ENCODE data around the gene ICAM2. TPM values are rescaled to one million over a fixed set of nuclear protein-coding genes. Genes with fewer than 3 reads are reported as not detected.

Gene ICAM2
- polyA plus RNA-seq, 1 donor from 2014 or later, result 183 TPM

DNA sequence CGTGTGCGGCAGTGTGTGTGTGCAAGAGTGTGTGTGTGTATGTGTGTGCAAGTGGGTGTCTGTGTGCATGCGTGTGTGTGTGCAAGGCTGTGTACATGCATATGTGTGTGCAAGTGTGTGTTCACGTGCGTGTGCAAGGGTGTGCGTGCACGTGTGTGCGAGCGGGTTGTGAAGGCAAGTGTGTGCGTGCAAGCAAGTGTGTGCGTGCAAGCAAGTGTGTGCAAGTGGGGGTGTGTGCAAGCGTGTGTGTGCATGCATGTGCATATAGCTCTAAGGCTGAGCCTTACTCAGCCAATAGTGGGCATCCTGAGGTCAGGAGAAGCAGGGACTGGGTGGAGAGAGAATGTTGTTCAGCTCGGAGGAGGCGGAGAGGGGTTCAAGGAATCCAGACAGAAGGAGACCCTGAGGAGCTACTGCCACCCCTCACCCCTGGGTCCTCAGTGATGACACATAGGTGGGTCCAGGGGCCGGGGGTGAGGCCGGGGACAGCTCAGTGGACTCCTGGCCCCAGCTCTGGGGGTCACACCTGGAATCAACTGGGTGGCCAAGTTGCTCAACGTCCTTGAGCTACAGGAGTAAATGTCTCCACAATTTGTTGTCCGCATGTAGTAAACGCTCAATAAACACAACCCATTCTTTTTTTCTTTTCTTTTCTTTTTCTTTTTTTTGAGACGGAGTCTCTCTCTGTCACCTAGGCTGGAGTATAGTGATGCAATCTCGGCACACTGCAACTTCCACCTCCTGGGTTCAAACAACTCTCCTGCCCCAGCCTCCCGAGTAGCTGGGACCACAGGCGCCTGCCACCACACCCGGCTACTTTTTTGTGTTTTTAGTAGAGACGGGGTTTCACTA, 20.5 kb downstream of the ICAM2 start:
- Mint-ChIP-seq H3K9me3 (no peaks in the 10 kb centered on the region), H3K4me3 (peak overlapping the region in 3 of 4 donors; percentile 75 to 90 (median 87)), H3K27ac (peak overlapping the region in 2 of 3 donors; percentile 65), H3K36me3 (peaks cover 2% of the 10 kb centered on the region), H3K4me1 (peaks cover 5 to 14% (median 11%) of the 10 kb centered on the region in 3 donors), H3K27me3 (peaks cover 17% of the 10 kb centered on the region)

DNA sequence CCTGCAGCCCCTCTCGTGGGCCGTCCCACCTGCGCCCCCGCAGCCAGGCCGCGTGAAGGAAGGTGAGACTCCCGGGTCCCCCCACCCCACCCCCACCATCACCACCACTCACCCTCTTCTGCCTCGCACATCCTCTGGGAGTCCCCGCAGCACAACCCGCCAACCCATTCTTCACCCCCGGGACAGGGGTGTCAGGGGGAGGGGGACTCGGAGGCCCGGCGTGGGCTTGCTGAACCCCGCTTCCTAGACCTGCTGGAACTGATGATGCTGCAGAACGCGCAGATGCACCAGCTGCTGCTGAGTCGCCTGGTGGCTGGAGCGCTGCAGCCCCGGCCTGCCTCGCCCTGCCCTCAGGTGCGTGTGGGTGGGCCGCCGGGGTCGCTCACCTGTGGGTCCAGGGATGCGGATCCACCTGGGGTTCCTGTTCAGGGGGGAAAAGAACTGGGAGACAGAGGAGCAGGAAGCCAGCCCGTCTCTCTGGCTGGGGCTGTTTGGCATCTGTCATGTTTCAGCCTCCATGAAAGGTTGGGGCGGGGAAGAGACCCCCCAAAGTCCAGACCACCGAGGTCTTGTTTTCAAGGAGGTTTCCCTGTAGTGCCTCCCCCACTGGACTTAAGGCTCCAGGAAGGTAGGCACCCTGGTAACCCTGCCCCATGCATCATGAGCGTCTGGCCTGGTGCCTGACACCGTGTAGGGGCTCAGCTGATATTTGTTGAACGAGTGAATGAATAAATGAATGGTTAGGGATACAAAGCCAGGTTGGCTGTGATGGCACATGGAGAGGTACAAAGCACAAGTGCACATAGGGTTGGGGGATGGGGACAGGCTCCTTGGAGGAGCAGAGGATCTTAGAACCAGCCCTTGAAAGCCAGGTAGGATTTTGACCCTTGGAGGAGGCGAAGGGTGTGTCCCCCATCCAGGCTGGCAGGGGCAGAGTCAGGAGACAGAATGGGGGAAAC, 21.4 kb downstream of the ICAM2 start:
- H3K4me1 Mint-ChIP-seq, result peaks cover 5 to 18% (median 13%) of the 10 kb centered on the region in 3 donors
- H3K27me3 Mint-ChIP-seq, result peaks cover 17% of the 10 kb centered on the region
- no peaks in the 10 kb centered on the region for H3K9me3 Mint-ChIP-seq
- peaks cover 2% of the 10 kb centered on the region for H3K36me3 Mint-ChIP-seq
- peak overlapping the region in 2 of 3 donors; percentile 21 to 65 for H3K27ac Mint-ChIP-seq
- peak overlapping the region; percentile 29 to 90 (median 81) for H3K4me3 Mint-ChIP-seq

DNA sequence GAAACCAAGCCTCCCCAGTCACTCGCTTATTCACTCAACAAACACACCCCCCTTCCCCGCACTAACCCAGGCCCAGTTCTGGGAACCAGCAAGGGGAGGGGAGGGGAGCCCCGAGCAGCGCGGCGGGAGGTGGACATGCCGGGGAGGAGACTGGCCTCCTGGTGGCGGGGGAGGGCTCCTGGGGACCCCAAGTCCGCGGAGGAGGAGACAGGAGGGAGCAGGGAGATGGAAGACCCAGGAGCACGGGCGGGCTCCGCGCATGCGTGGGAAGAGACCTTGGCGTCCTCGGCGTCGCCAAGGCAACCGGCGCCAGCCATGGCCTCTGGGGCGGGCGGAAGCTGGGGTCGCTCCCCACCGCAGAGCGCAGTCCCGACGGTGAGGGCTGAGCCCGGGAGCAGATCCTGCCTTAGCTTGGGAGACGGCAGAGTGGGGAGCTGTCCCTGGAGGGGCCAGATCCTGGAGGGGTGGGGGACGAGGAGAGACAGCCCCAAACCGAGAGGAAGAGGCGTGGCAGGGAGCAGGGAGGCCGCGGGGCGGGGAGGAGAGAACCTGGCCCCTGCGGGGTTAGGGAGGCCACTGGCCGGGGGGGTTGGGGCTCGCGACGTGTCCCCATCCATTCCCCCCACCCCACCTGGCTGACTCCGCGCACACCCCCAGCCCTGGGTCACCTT, 22.2 kb downstream of the ICAM2 start, which contains the start of gene PRR29:
PRR29 (plus strand) TSS at position 302 of the 671 bp plus-strand sequence; CDS start at position 316, 14 bp downstream.
- H3K36me3 Mint-ChIP-seq, result peaks cover 2% of the 10 kb centered on the region
- peak within 1 kb of the TSS; percentile 69 to 94 (median 88) for H3K4me3 Mint-ChIP-seq
- no peaks in the 10 kb centered on the region for H3K9me3 Mint-ChIP-seq
- H3K27me3 Mint-ChIP-seq, result peaks cover 17% of the 10 kb centered on the region
- H3K4me1 Mint-ChIP-seq, result peaks cover 10 to 24% (median 19%) of the 10 kb centered on the region in 3 donors
- H3K27ac Mint-ChIP-seq, result peak within 1 kb of the TSS; percentile 23 to 65 (median 53)

DNA sequence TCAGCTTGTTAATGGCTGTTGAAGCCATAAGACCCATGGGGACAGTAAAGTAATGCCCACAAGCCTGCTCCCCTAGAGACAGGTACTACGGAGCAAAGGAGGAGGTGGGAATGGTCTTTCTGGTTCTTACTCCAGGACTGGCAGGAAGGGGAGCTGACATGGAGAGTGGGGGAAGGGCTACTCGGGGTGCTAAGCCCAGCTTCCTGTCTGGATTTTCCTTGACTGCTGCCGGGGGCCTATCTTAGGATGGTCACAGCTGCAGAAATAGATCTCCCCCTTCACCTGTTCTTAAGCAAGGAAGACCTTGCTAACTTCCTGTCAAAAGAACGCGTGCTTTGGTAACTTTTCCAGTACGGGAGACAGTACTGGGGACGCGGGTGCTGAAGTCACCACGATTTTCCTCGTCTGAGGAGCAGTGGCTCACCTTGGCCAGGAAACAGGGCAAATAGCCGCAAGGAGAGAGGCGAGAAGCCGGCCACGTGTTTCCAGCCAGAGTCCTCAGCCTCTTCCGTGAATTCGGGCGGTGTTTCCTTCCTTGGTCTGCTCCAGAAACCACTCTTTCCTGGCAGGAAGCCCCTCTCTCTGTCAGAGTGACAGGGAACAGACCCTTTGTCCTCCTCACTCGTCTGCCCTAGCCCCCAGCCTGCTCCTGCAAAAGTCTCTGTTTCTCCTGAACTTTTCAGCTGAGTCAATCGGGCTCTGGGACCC, 22.9 kb downstream of the ICAM2 start:
- Mint-ChIP-seq H3K27ac (peak overlapping the region; percentile 15 to 53 (median 23)), H3K36me3 (peaks cover 2% of the 10 kb centered on the region), H3K4me1 (peaks cover 10 to 26% (median 22%) of the 10 kb centered on the region in 3 donors)

DNA sequence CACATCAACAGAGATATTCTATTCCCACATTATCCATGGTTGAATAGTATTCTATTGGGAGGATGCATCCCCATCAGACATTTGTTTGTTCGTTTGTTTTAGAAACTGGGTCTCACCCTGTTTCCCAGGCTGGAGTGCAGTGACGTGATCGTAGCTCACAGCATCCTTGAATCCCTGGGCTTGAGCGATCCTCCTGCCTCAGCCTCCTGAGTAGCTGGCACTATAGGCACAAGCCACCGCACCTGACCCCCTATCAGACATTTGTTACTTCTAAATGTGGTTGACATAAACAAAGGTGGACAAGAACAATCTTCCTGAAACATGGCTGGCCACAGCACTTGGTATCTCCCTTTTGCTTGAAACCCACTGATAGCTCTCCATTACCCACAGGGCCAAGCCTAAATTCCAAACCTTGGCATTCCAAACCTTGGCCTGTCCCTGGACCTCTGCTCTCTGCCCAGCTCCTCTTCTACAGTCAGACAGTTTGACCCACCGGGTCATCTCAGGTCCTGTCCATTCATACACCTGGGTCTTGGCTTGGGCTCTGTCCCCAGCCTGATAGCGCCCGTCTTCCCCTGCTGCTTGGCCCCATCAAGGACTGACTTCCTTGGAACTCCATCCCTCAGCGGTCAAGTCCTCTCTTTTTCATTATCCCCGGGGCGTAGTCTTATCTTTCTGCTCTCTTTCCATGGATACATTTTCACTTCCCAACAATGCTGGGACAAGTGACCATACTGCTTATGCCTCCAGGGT, 23.8 kb downstream of the ICAM2 start:
- peaks cover 23% of the 10 kb centered on the region for H3K27me3 Mint-ChIP-seq

More for the DNA sequence above, 22.9 kb downstream of the ICAM2 start:
- peak overlapping the region; percentile 69 to 94 (median 88) for H3K4me3 Mint-ChIP-seq
- no peaks in the 10 kb centered on the region for H3K9me3 Mint-ChIP-seq
- peaks cover 17% of the 10 kb centered on the region for H3K27me3 Mint-ChIP-seq

DNA sequence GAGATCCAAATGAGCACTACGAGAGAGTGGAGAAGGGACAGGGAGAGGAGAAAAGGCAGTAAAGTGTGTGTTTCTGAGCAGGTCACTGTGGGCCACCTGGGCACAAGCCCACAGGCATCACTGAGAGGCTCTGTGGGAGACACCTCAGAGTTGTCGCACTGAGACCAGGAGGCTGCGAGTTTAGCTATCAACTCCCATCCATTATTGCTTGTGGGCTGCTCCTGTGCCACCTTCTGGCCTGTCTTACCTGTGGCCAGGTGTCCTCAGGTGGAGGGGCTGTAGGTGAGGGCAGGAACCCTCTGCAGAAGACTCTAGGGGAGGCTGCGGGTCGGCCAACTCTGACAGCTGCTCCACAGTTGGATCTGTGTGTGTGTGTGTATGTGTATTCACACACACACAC, 24.8 kb downstream of the ICAM2 start:
- Mint-ChIP-seq H3K9me3 (no peaks in the 10 kb centered on the region), H3K27me3 (peaks cover 25% of the 10 kb centered on the region), H3K27ac (peak overlapping the region in 1 of 3 donors; percentile 84), H3K4me1 (peaks cover 16 to 33% (median 30%) of the 10 kb centered on the region in 3 donors), H3K36me3 (peaks cover 2% of the 10 kb centered on the region), H3K4me3 (peak overlapping the region in 1 of 4 donors; percentile 28)

More for the DNA sequence above, 23.8 kb downstream of the ICAM2 start:
- peaks cover 2% of the 10 kb centered on the region for H3K36me3 Mint-ChIP-seq
- peak overlapping the region in 1 of 3 donors; percentile 15 for H3K27ac Mint-ChIP-seq
- H3K9me3 Mint-ChIP-seq, result no peaks in the 10 kb centered on the region
- peak overlapping the region; percentile 44 to 71 (median 59) for H3K4me3 Mint-ChIP-seq
- peaks cover 14 to 33% (median 27%) of the 10 kb centered on the region in 3 donors for H3K4me1 Mint-ChIP-seq

DNA sequence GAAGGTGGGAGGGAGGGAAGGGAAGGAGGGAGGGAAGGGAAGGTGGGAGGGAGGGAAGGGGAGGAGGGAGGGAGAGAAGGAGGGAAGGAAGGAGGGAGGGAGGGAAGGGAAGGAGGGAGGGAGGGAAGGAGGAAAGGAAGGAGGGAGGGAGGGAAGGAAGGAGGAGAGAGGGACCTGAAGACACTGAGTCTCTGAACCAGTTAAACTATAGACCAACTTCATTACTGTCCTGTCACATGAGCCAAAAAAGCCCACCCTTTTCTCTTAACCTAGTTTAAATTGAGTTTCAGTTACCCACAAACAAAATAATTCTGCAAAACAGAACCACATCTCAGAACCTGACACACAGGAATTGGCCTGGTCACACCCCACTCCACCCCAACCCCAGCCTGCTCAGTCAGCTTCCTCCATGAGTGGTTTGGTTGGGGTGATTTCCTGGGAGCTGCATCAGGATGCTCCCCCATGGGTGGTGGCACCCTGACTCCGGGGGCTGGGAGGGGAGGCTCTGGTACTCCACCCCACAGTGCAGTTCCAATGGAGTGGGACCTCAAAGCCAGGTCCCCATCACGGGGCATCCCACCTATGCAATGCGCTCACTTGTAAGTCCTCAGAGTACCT, 27.0 kb downstream of the ICAM2 start:
- Mint-ChIP-seq H3K27me3 (peaks cover 28% of the 10 kb centered on the region), H3K36me3 (no peaks in the 10 kb centered on the region), H3K4me3 (peak overlapping the region in 2 of 4 donors; percentile 11 to 17), H3K9me3 (no peaks in the 10 kb centered on the region), H3K27ac (peak overlapping the region in 2 of 3 donors; percentile 26 to 66), H3K4me1 (peaks cover 25 to 40% (median 33%) of the 10 kb centered on the region in 3 donors)

DNA sequence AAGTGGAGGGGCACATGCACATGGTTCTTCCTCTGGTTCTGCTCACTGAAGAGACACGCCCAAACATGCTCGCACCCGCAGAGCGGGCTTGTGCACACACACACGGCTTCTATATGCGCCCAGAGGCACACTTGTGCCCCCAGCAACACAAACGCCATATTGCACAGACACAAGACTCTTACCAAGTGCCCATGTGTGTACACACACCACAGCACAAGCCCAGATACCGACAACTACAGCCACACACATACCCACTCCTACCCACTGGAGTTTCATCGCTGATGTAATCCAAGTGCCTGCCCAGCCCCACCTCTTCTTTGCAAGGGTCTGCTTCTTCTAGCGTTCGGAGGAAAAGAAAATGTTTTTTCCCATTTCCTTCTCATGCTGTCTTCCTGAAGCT, 28.8 kb downstream of the ICAM2 start:
- H3K9me3 Mint-ChIP-seq, result no peaks in the 10 kb centered on the region
- peaks cover 17% of the 10 kb centered on the region for H3K27me3 Mint-ChIP-seq
- H3K27ac Mint-ChIP-seq, result no peak overlapping the region
- no peaks in the 10 kb centered on the region for H3K36me3 Mint-ChIP-seq
- H3K4me3 Mint-ChIP-seq, result peak overlapping the region in 1 of 4 donors; percentile 32
- peaks cover 23 to 33% (median 28%) of the 10 kb centered on the region in 3 donors for H3K4me1 Mint-ChIP-seq

DNA sequence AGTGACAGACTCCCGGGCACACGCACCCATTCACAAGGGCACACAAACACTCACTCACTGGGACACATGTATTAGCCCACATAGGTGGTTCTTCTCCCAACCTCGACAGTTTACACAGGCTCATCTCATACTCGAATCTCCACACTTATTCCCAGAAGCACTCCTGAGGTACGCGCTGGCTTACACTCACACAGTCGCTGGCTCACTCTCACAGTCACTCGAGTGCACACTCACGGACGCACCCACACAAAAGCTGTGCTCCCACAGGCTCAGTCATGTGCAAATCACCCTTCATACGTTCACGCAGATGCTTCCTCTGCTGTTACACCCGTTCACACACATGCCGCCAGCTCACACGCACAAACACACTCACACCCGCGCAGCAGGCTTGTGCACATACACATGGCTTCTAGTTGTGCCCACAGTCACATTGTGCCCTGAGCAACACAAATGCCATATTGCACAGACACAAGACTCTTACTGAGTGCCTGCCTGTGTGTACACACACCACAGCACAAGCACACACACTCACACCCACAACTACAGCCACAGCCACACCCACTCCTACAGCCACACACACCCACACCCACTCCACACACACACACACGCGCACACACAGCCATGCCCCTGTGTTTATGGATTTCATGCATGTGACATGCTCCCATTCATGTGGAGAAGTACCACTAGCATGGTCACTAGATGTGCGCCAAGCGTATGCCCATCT, 30.6 kb downstream of the ICAM2 start:
- peaks cover 14% of the 10 kb centered on the region for H3K27me3 Mint-ChIP-seq
- no peaks in the 10 kb centered on the region for H3K36me3 Mint-ChIP-seq
- peaks cover 17 to 34% (median 24%) of the 10 kb centered on the region in 3 donors for H3K4me1 Mint-ChIP-seq
- peak overlapping the region in 2 of 3 donors; percentile 74 to 86 for H3K27ac Mint-ChIP-seq
- H3K4me3 Mint-ChIP-seq, result peak overlapping the region in 1 of 4 donors; percentile 70
- H3K9me3 Mint-ChIP-seq, result no peaks in the 10 kb centered on the region

DNA sequence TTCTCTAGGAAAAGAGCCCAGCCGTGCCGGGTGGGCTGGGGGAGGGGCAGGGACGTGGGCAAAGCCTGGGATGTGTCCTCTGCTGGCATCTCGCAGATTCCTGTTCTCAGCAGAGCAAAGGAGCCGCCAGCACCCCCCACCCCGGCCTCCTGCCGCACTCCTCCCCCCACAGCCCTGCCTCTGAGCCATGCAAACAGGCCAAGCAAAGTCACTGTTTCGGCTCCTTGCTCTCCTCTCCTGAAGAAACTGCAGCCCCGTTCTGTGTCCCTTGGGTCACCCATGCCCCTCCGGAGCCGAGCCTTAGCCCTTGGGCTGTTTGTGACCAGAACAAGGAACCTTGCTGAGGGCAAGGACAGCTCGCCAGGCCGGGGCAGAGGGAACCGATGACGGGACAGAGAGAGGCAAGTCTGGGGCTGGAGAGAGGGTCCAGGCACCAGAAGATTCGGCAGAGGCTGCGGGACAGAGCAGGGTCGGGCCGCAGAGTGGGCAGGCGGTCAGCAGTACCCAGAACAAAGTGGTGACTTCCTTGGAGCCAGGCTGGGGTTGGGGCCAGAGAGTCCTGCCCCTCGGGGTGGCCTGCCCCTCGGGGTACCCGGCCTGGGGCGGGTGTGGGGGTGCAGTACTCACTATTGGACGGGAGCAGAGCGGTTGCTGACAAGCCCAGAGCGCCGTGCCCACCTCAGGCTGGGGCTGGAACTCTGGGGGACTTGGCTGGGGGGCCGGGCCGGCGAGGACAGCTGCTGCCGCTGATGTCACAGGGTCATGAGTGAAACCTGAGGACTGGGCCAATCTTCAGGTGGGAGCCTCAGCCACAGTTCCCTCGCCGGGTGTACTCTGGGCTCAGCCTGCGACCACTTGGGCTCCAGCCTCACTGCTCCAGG, 31.5 kb downstream of the ICAM2 start:
- H3K9me3 Mint-ChIP-seq, result no peaks in the 10 kb centered on the region
- no peak overlapping the region for H3K4me3 Mint-ChIP-seq
- peaks cover 14% of the 10 kb centered on the region for H3K27me3 Mint-ChIP-seq
- H3K4me1 Mint-ChIP-seq, result peaks cover 15 to 32% (median 24%) of the 10 kb centered on the region in 3 donors
- peak overlapping the region in 1 of 3 donors; percentile 86 for H3K27ac Mint-ChIP-seq
- no peaks in the 10 kb centered on the region for H3K36me3 Mint-ChIP-seq

DNA sequence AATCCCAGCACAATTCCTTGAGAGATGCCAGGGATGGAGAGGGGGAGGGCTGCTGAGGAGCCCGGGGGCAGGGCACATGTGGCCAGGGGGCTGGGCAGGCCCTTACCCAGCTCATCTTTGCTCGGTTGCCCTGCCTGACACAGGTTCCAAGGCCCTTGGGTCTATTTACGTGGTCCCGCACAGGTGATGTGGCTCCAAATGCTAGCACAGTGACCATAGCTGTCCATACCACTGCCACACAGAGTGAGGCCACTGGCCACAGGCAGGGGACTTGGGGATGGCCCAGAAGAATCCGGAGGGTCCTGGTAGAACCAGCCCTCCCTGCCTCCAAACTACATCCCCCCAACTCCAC, 32.3 kb downstream of the ICAM2 start:
- H3K4me1 Mint-ChIP-seq, result peaks cover 9 to 26% (median 19%) of the 10 kb centered on the region in 3 donors
- no peaks in the 10 kb centered on the region for H3K9me3 Mint-ChIP-seq
- H3K27me3 Mint-ChIP-seq, result peaks cover 14% of the 10 kb centered on the region
- no peak overlapping the region for H3K4me3 Mint-ChIP-seq
- H3K36me3 Mint-ChIP-seq, result no peaks in the 10 kb centered on the region
- H3K27ac Mint-ChIP-seq, result peak overlapping the region in 1 of 3 donors; percentile 20

Data from IgD-negative memory B cell (primary cell).